HG02970 (cell line): ENCODE results near the gene HOXA5.

Experiments
- ATAC-seq: cut with Tn5 transposase; IDR thresholded peaks from one replicate; pipeline ENCODE4 v1.9.1; 2021; ENCODE audit warnings: mild to moderate bottlenecking, moderate library complexity, moderate number of reproducible peaks; ENCODE audit not compliant: unreplicated experiment, low FRiP score

HOXA5 gene

DNA sequence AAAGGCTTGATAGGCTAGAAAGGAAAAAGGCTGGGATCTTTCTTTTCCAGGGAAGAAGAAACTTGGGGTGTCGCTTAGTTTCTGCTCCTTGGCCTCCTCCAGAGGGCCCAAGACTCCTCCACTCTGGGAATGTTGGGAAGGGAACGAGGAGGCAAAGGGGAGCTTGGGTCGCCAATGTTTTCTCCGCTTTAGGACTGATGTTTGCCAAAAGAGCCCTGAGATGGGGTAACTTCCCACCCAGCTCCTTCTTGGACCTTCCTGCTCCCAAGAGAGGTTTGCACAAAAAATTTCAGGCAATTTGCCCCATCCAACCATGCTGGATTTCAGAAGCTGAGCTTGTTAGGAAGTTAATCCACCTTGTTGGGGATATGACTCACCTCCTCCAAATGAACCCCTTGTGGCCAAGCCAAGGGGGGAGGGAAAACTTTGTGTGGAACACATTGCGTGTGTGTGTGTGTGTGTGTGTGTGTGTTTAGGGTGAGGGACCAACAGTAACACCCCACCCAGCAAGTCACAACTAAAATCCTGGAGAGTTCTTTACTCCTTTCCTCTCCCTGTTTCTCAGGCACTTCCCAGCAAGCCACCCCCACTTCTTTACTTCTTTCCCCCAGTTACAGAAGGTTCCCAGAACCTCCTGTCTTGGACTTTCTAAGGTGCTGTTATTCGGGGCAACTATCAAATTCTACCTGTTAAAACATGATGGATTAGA, 32.3 kb downstream of the HOXA5 start:
- ATAC-seq: no peak

DNA sequence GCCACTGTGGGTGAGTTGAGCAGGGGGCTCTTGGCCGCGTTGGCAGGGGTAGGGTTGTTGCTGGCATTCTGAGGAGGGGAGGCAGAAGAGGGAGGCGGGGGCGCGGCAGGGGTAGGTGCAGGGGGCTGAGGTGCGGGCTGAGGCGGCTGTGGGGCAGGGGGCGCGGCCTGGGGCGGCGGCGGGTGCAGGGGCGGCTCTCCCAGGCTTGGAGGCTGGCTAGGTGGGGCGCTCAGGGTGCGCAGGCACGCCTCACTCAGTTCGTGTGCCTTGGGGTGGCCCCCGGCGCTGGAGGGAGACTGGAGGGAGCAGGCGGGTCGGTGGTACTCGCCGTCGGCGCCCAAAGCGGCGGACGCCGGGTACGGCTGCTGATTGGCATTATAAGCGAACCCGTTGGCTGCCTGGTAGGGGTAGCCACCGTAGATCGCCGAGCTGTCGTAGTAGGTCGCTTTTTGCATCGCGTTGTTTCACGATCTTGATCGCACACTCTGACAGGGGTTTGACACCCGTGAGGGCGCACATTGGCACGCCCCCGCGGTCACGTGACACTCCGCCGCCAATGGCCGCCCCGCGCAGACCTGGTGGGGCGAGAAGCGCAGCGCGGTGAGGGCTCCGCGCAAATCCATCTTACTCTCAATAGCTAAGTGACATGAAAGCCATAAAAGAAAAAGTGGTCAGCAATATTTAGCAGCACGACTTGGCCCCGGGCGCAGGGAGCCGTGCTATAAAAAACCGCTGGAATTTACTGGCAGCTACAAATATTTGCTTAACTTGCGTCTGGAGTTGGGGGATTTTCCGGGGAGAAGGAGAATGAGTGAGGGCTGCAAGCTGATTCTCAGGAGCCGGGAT, 33.1 kb downstream of the HOXA5 start:
- no peak for ATAC-seq

DNA sequence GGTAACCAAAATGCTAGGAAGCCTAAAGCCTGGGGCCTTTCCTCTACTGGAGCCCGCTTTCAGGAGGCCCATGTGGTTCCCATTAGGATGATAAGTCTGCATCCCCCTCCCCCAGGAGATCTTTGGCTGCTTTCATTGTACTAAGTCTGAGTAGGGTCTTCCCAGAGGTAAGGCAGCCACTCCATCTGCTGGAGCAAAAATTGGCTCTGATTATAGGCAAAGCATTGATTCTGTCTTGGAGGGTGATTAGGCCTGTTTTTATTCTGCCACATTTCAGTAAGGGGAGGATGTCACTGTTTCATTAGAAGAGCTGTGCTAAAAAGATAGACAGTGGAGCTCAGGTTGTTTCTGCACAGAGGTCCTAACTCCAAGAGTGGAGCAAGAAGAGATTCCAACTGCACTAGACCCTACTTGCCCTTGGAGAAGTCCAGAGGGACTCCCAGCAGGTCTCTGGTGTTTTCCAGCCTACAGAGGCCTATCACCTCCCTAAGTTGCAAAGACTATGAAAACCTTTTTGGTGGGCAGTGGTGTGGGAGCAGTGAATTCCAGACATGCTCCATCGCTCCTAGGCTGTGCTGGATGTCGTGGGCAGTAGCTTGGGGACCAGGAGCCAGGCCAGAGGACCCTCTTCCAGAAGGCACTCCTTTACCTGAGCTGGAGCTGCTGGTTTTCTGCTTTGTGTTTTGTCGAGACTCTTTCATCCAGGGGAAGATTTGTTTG, 33.9 kb downstream of the HOXA5 start:
- ATAC-seq: no peak

DNA sequence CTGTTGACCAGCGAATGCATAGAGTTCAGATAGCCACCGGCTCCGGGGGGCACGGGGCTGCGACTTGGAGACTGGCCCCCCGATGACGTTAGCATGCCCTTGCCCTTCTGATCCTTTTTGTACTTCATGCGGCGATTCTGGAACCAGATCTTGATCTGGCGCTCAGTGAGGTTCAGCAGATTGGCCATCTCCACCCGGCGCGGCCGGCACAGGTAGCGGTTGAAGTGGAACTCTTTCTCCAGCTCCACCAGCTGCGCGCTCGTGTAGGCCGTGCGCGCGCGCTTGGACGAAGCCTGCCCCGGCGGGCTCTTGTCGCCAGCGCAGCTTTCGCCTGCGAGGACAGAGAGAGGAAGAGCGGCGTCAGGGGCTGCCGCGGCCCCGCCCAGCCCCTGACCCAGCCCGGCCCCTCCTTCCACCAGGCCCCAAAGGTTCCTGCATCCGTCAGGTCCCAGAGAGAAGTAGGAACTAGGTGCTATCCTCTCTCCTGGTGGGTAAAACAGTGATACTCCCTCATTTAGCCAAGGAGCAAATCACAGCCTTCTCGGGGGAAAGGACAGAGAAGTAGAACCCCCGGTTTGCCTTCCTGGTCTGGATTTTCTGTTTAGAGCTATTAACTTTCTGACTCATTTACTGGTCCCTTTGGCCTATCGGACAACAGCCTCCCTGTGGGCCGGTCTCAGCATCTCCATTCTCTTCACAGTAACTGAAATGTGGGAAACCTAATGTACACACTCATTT, 34.9 kb downstream of the HOXA5 start:
- ATAC-seq: no peak

DNA sequence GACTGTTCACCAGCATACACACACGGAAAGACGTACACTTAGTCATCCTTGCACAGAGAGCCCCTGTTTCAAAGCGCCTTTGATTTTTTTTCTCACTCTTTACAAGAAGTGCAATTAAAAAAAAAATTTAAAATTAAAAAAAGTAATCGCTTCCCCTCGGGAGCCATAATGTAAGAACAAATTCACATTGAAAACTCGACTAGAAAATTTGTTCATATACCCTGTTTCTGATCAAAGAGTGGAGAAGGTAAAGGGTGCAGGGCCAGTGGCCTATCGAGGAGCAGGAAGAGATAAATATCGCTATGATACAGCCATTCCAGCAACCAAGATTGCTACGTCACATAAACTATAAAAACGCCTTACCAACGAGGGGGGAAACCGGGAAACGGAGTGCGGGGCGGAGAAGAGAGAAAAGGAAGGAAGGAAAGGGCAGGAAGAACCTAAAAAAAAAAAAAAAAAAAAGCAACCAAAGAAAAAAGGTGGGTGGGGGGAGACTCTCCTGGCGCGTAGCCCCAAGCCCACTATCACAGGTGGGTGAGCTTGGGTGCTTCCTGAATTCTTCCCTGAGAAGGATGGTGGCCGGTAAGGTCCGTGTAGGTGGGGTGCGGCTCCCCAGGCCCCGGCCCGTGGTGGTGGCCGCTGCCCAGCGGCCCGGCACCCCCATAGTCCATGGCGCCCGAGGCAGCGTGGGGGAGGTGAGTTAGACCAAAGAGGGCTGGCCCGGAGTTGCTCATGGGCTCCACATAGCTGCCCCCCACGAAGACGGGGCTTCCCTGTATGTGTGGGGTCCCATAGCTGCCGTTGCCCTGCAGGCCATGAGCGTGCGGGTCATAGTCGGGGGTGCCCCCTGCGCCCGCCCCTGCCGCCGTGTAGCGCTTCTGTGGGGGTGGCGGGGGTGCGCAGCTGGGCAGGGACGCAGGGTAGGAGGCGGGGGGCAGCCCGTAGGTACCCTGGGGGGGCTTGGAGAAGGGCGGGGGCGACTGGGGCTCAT, 35.8 kb downstream of the HOXA5 start:
- ATAC-seq: no peak

DNA sequence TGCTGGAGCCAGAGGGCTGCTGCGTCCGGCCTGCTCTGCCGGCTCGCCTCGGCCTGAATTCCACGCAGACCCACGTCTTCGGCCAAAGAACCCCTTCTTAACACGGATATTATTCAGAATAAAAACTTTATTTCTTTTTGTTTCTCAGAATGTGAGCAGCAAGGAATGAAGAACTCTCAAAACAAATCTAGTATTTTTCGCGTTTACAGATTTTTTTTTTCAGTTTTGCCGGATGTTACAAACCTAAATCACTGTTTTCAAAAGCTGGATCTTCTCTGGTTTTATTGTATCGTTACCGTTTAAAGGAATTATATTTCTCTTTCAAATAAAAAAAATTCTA, 36.6 kb downstream of the HOXA5 start:
- ATAC-seq: no peak

DNA sequence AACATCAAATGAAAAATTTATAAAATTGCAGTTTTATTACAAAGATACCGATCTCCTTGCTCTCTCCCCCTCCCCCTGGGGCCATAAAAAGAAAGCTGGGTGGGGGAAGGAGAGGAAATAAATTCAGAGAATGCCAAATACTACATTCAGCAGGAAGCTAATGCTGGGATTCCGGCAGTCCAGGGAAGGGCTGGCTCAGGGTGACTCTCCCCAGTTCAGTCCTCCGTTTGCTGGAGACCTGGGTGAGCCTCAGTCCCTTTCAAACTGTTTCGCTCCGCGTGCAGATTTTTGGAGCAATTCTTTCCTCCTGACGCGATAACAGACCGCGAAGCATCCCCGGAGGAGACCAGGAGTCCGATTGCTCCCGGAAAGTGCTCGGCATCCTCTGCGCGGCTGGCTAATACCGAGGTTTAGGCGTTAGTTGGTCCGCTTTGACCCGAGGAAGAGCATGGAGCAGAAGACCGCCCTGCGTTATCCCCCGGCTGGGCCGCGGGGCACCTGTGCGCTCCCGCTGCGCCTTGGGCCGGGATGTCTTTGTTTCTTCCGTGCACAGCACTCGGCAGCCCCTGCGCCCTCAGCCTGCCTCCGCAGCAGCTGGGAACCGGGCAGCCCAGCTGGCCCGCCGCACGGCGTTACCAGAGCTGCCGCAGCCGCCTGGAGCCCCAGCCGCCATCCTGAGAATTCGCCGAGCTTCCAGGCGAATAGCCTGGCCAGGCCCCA, 37.1 kb downstream of the HOXA5 start:
- ATAC-seq: no peak

DNA sequence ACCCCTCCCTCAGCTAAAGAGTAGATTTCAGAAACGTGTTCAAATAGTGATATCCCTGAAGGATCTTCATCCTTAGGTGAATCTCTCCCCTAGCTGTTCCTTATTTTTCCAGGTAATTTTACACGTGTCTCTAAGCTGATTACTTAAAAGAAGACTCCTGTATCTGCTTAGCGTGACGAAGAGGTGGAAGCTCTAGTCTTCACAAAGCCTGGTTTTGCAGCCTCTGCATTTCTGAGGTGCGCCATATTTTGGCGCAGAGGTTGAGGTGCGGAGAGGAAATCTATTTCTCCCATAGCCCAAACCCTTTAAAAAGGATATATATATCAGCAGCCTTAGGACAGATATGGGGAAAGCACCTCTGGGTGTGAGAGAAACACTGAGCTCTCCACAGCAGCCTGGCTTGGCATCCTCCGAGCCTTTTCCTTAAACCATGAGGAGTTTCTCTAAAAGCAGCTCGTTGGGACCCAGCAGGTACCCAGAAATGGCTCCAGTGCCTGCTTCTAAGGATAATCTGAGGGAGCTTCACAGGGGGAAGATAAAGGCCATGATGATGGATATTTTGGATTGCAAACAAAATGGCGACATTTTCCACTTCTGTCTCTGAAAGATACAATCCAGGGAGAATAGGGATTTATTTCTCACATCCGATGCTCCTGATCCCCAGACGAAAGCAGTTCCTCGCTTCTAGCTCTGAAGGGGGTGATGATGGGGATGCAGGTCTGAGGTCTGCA, 38.0 kb downstream of the HOXA5 start:
- no peak for ATAC-seq

DNA sequence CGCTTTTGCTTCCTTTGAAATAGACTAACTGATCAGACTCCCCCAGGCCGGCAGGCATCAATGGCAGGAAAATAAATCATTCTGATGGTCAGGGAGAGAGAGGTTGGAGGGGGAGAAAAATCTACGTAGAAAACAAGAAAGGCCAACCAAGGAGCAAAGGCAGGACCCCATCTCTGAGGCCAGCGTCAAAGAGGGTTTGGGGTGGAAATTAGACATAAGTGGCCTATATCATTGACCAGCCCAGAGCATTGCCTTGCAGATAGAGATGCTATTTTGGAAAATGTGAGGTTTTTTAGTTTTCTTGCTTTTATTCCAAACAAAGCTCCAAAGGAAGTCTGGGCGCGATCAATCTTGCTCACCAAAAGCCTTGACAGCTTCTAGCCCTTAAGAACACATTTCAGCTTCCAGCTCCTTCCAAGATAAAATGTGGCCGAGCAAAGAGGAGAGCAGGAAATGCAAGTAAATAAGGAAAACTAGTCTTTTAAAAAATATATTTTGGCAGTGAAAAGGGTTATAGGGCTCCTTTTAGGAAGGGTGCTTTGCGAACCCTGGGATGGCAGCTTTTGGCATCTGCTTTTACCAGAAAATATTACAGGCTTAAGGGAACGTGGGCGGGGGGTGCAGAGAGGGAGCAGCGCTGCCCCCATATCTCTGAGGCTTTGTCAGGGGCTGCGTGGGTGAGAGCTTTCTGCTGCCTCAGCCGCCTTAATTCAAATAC, 39.0 kb downstream of the HOXA5 start:
- no peak for ATAC-seq

DNA sequence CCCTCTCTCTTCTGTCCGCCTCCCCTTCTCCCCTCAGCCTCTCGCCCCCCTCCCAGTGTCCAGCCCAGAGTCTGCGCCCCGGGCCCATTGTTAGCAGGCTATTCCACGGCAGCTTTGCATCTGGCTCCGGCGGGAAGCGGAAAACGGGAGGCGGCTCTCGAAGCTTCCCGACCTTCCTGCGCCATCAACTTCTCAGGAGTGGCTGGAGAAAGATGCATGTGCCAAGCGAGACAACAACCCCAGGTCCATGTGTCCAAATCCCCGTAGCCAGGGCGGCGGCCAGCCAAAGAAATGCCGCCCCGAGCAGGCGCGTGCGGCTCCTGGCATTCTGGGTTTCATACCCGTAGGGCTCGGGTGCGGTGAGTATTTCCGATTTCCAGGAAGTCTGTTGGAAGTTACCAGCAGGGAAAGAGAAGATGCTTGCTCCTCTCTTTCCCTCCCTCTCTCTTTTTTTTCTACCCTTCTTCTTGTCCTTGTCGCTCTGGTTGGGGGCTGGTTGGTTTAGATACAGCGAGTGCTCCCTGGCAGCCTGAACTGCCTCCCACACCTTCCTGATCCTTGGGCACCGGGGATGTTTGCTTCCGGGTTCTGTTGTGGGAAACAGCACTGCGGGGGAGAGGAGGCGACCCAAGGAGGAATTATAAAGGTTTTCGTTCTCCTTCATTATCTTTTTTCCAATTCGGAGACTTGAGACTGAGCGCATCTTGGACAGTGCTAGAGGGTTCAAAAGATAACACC, 39.8 kb downstream of the HOXA5 start:
- no peak for ATAC-seq

DNA sequence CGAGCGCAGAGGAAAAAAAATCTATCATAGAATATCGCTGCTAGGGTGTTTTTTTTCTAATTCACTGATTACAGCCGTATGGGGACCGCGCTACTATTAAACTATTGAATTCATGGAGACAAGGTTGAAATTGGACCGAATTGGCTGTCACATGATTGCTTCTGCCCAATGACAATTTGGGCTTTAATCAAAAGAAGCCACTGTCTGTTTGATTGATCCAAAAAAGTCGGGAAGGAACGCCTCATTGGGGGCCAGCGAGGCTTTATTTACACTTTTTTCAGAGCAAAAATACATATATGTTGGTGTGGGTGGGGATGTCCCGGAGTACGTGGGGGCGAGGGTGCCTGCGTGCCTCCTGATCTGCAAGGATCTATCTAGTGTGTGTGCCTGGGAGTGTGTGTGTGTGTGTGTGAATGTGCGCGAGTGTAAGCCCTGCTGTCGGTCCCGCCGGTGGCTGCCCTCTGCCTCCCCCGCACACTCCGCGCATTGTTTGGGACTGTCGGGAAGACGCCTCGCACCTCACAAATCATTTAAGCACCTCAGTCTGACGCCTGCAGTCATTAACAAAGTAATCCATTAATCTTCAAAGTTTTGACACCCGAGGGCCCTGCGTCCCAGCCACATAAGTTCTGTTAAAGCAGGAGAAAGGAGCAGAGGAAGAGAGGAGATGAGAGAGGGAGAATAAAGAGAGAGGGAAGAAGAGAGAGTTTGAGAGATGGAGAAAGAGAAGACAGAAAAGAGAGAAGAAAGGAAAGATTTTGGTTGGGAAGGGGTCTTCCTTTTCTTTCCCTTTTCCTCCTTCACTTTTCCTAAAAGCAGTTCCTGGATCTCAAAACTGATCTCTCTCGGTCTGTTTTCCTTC, 40.7 kb downstream of the HOXA5 start, which contains the start of gene HOXA2:
HOXA2 (minus strand) TSS at position 103 of the 862 bp plus-strand sequence. CDS start 183 bp downstream, outside the sequence.
- ATAC-seq: no peak

DNA sequence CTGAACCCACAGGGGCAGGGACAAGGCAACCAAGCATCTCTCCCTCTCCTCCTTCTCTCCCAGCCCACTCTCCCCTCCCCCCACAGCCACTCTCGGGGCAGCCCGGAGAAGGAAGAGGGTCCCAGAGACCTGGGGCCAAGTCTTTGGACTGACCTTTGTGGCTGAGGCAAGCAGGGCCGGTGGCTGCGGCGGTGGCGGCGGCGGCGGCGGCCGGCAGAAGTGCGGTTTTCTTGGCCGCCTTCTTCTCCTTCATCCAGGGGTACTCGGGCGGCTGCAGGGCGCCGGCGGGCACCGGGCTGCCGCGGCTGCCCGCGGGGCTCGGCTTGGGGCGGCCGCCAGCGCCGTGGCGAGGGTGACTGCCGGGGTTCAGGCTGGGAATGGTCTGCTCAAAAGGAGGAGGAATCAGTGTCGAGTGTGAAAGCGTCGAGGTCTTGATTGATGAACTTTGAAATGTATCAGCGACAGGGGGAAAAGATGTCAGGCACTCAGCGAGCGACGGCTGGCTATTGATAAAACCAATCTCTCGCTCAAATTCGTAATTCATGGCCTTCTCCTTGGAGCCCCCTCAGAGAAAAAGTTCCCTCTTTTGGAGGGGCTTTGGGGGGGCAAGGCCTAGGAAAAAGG, 41.4 kb downstream of the HOXA5 start:
- no peak for ATAC-seq

DNA sequence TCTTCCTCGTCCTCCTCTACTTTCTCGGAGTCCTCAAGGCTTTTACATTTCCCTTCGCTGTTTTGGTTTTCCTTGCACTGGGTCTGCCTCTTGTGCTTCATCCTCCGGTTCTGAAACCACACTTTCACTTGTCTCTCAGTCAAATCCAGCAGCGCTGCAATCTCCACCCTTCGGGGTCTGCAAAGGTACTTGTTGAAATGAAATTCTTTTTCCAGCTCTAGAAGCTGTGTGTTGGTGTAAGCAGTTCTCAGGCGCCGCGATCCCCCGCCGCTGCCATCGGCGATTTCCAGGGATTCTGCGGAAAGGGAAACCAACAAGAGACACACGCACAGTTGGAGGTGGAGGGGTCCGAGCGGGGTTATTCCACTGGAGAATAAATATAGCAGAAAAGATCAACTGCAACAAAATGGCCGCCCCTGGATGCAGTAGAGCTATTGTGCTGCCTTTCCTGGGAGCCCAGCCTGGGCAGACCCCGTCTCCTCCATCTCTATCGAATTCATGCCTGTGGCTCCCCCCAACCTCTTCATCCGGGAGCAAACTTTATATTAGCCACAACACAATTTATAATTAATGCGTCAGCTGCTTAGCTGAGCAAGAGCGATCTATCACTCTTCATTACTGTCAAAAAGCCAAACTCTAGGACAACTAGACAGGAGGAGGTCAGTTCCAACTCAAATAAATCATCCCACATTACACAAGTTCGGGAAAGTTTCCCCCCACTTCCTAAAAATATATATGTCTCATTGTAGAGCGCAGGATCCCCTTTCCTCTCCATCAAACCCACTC, 42.1 kb downstream of the HOXA5 start:
- ATAC-seq: no peak

DNA sequence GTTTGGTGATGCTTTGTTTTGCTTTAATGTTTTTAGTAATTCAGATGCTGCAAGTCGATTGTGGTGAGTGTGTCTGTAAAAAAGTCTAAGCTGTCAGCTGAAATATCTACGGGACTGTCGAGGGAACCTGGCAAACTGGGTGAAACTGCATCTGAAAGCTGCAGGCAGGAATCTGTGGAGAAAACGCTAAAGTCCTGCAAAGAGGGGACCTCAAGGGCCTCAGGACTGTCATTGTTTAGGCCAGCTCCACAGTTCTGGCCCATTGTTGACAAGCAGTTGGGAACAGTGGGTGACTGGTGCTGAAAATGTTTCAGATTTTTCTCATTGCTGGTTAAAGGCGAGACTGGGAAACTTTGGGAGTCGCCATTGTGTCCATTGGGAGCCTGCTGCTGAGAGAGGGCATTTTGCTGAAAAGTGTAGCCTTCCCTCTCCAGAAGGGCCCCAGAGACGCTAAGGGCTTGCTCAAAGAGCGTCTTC, 42.7 kb downstream of the HOXA5 start:
- no peak for ATAC-seq
